GM23338 (cell line): ENCODE measurements around the gene CCL23. TPM values are rescaled to one million over a fixed set of nuclear protein-coding genes. Genes with fewer than 3 reads are reported as not detected.

Experiments used
- ATAC-seq: fragments of 200-7000 bp; cut with Tn5 transposase; 3 replicates; pipeline ENCODE4 v1.9.1; 2020
- DNase-seq: peaks from one replicate; pipeline ENCODE4 v3.0.0-alpha.2; 2015; ENCODE audit warnings: low spot score
- H2AFZ ChIP-seq: fragments of 200-600 bp; sonication (generic); 2 replicates; pipeline ENCODE4 v1.8.0; 2016; ENCODE audit warnings: antibody characterized with exemption, mild to moderate bottlenecking, moderate library complexity
- H3F3A ChIP-seq: fragments of 200-600 bp; sonication (generic); replicated peaks from 2 replicates; pipeline ENCODE4 v1.8.0; 2017; ENCODE audit warnings: antibody characterized with exemption, mixed run types, low read depth
- H3K27ac ChIP-seq: fragments of 200-600 bp; sonication (generic); 2 replicates; pipeline ENCODE4 v1.6.1; 2016; ENCODE audit warnings: low read depth
- H3K27me3 ChIP-seq: fragments of 200-600 bp; sonication (generic); 2 replicates; pipeline ENCODE4 v1.8.0; 2016; ENCODE audit warnings: mild to moderate bottlenecking, mixed run types, moderate library complexity; ENCODE audit not compliant: insufficient read depth
- H3K36me3 ChIP-seq: fragments of 200-600 bp; sonication (generic); 2 replicates; pipeline ENCODE4 v1.8.0; 2016; ENCODE audit warnings: mild to moderate bottlenecking; ENCODE audit not compliant: insufficient read depth
- H3K4me1 ChIP-seq: fragments of 200-600 bp; sonication (generic); 2 replicates; pipeline ENCODE4 v1.8.0; 2016; ENCODE audit warnings: mild to moderate bottlenecking, moderate library complexity; ENCODE audit not compliant: insufficient read depth
- H3K4me2 ChIP-seq: fragments of 200-600 bp; sonication (generic); 2 replicates; pipeline ENCODE4 v1.7.1; 2017; ENCODE audit warnings: mixed run types
- H3K4me3 ChIP-seq: fragments of 200-600 bp; sonication (generic); 2 replicates; pipeline ENCODE4 v1.6.1; 2016; ENCODE audit warnings: mixed run types
- H3K79me2 ChIP-seq: fragments of 200-600 bp; sonication (generic); replicated peaks from 2 replicates; pipeline ENCODE4 v1.8.0; 2017; ENCODE audit warnings: mild to moderate bottlenecking; ENCODE audit not compliant: insufficient read depth
- H3K9me2 ChIP-seq: fragments of 200-600 bp; sonication (generic); 2 replicates; pipeline ENCODE4 v1.8.0; 2017; ENCODE audit not compliant: insufficient read depth
- H4K20me1 ChIP-seq: fragments of 200-600 bp; sonication (generic); replicated peaks from 2 replicates; pipeline ENCODE4 v1.8.0; 2017; ENCODE audit warnings: mild to moderate bottlenecking; ENCODE audit not compliant: insufficient read depth
- H3K27ac Mint-ChIP-seq: 2 replicates; pipeline ENCODE4 v1.8.0; 2020; ENCODE audit warnings: inconsistent platforms, mild to moderate bottlenecking, moderate library complexity, mixed read lengths
- H3K27me3 Mint-ChIP-seq: 3 replicates; pipeline ENCODE4 v1.8.0; 2022; ENCODE audit warnings: low read depth, mild to moderate bottlenecking, moderate library complexity, mixed read lengths, inconsistent platforms; ENCODE audit not compliant: insufficient read depth, poor library complexity
- H3K36me3 Mint-ChIP-seq: 3 replicates; pipeline ENCODE4 v1.8.0; 2021; ENCODE audit warnings: low read depth, mild to moderate bottlenecking, inconsistent platforms, moderate library complexity, mixed read lengths
- H3K4me1 Mint-ChIP-seq: 3 replicates; pipeline ENCODE4 v1.8.0; 2020; ENCODE audit warnings: mild to moderate bottlenecking, inconsistent platforms, mixed read lengths
- H3K4me3 Mint-ChIP-seq: 3 replicates; pipeline ENCODE4 v1.8.0; 2021; ENCODE audit warnings: moderate library complexity, mild to moderate bottlenecking, inconsistent platforms, mixed read lengths
- H3K9me3 Mint-ChIP-seq: 3 replicates; pipeline ENCODE4 v1.8.0; 2020; ENCODE audit warnings: moderate library complexity, mild to moderate bottlenecking, inconsistent platforms, mixed read lengths
- CREB1 ChIP-seq: fragments of 250-450 bp; sonication (Bioruptor Pico); IDR thresholded peaks from 2 replicates; pipeline ENCODE4 v1.5.0; 2020; ENCODE audit warnings: low read depth, mild to moderate bottlenecking, moderate library complexity
- CTCF ChIP-seq, 2 experiments: fragments of 200-600 bp in 1 of 2; sonication (generic) in 1 of 2; conservative IDR thresholded peaks; 2 replicates each; pipeline versions ENCODE4 v1.5.1 to v1.6.1; 2016 to 2017; ENCODE audit warnings: antibody characterized with exemption in 2 of 2, low read depth in 2 of 2, mild to moderate bottlenecking in 2 of 2, moderate library complexity in 1 of 2
- ETS1 ChIP-seq: IDR thresholded peaks from 2 replicates; pipeline ENCODE4 v1.6.1; 2016; ENCODE audit warnings: antibody characterized with exemption
- EZH2 ChIP-seq: fragments of 200-600 bp; sonication (generic); IDR thresholded peaks from one replicate; pipeline ENCODE4 v1.8.0; 2017; ENCODE audit warnings: antibody characterized with exemption, mild to moderate bottlenecking, low read depth; ENCODE audit not compliant: unreplicated experiment
- JUNB ChIP-seq: IDR thresholded peaks from one replicate; pipeline ENCODE4 v1.6.1; 2016; ENCODE audit warnings: antibody characterized with exemption; ENCODE audit not compliant: unreplicated experiment
- NANOG ChIP-seq: IDR thresholded peaks from 2 replicates; pipeline ENCODE4 v1.6.1; 2016; ENCODE audit warnings: antibody characterized with exemption, borderline replicate concordance
- POLR2AphosphoS5 ChIP-seq: IDR thresholded peaks from 2 replicates; pipeline ENCODE4 v1.6.1; 2016; ENCODE audit warnings: antibody characterized with exemption, low read depth
- REST ChIP-seq: IDR thresholded peaks from one replicate; pipeline ENCODE4 v1.6.1; 2018; ENCODE audit warnings: antibody characterized with exemption; ENCODE audit not compliant: unreplicated experiment
- STAT1 ChIP-seq: IDR thresholded peaks from one replicate; pipeline ENCODE4 v1.6.1; 2016; ENCODE audit warnings: antibody characterized with exemption; ENCODE audit not compliant: unreplicated experiment
- ZNF331 ChIP-seq: fragments of 250-450 bp; sonication (Bioruptor Pico); IDR thresholded peaks from 2 replicates; pipeline ENCODE4 v1.5.0; 2020; ENCODE audit warnings: low read depth, mild to moderate bottlenecking, moderate library complexity
- polyA plus RNA-seq: library from polyadenylated mRNA; unstranded; fragments of >200 nt; fragmentation: Nextera tagmentation; extraction: Ambion mirVana; gene quantifications from 2 replicates; pipeline ENCODE4 v1.2.1, GENCODE V29; 2016
- total RNA-seq: library from RNA; depleted of rRNA; stranded (reverse); fragments of >200 nt; shearing (Covaris generic); gene quantifications from 2 replicates; pipeline ENCODE4 v1.2.3, GENCODE V29; 2014

Gene CCL23
- total and polyA plus RNA-seq, 2 experiments from 2014 or later = not detected

- Histone ChIP-seq H3F3A (no peaks in the 10 kb centered on the region), H3K9me2 (peaks cover 3% of the 10 kb centered on the region; the same call in 1 of the 2 replicates), H3K27ac (no peak overlapping the region), H3K4me2 (no peak overlapping the region), H4K20me1 (no peaks in the 10 kb centered on the region), H3K4me3 (no peak overlapping the region), H3K4me1 (no peaks in the 10 kb centered on the region), H3K27me3 (no peaks in the 10 kb centered on the region), H3K79me2 (no peaks in the 10 kb centered on the region), H2AFZ (no peak overlapping the region), H3K36me3 (no peaks in the 10 kb centered on the region)
- no peak for DNase-seq
- no peak for TF ChIP-seq STAT1
- TF ChIP-seq EZH2 = no peak
- no peak for TF ChIP-seq JUNB
- TF ChIP-seq NANOG = no peak
- TF ChIP-seq CTCF (conservative IDR thresholded peaks at IDR 0.05; ENCODE audit: low read depth in 2 of 2) = no peak
- TF ChIP-seq REST = no peak
- H3K4me1 Mint-ChIP-seq = peaks cover 7% of the 10 kb centered on the region
- H3K27me3 Mint-ChIP-seq = no peaks in the 10 kb centered on the region
- H3K4me3 Mint-ChIP-seq = no peak overlapping the region
- H3K36me3 Mint-ChIP-seq = no peaks in the 10 kb centered on the region
- no peak for ATAC-seq
- H3K27ac Mint-ChIP-seq = no peak overlapping the region
- peaks cover 6% of the 10 kb centered on the region for H3K9me3 Mint-ChIP-seq
Measured at GRCh38 chr17:36002631-36003030, 15.1 kb downstream of the CCL23 start.

- H3K27me3 Mint-ChIP-seq = no peaks in the 10 kb centered on the region
- no peak for ATAC-seq
- peaks cover 7% of the 10 kb centered on the region for H3K4me1 Mint-ChIP-seq
- no peaks in the 10 kb centered on the region for H3K27me3 ChIP-seq
- no peak overlapping the region for H3K4me2 ChIP-seq
- no peaks in the 10 kb centered on the region for H3K36me3 ChIP-seq
- H3K4me3 ChIP-seq = no peak overlapping the region
- no peaks in the 10 kb centered on the region for H3K4me1 ChIP-seq
- peaks cover under 1% of the 10 kb centered on the region; the same call in 2 of the 3 replicates for H3K9me3 Mint-ChIP-seq
- no peak overlapping the region for H2AFZ ChIP-seq
- no peak overlapping the region for H3K4me3 Mint-ChIP-seq
- DNase-seq = no peak
- H3K79me2 ChIP-seq = no peaks in the 10 kb centered on the region
- H3K36me3 Mint-ChIP-seq = no peaks in the 10 kb centered on the region
- no peaks in the 10 kb centered on the region for H3F3A ChIP-seq
- peaks cover 3% of the 10 kb centered on the region; the same call in 1 of the 2 replicates for H3K9me2 ChIP-seq
- H3K27ac Mint-ChIP-seq = no peak overlapping the region
- H4K20me1 ChIP-seq = no peaks in the 10 kb centered on the region
- no peak overlapping the region for H3K27ac ChIP-seq
- no peak for TF ChIP-seq NANOG
- TF ChIP-seq REST = no peak
- no peak for TF ChIP-seq ETS1
- no peak for TF ChIP-seq ZNF331
- no peak for TF ChIP-seq STAT1
- no peak for TF ChIP-seq EZH2
- no peak for TF ChIP-seq CREB1 (CRISPR knock-in tag)
- no peak for TF ChIP-seq JUNB
- no peak for TF ChIP-seq CTCF (conservative IDR thresholded peaks at IDR 0.05; ENCODE audit: low read depth in 2 of 2)
- TF ChIP-seq POLR2AphosphoS5 = no peak
Measured at GRCh38 chr17:36001862-36002603, 15.7 kb downstream of the CCL23 start.
